ENCODE results near the gene IFIT5.
"Not testable (repeated sequence)": the region's sequence is repeated elsewhere in the genome, so short reads cannot be mapped to it uniquely, and the experiment has no call there.

Gene IFIT5

GRCh38 chr10:89395141-89395540 is 19.2 kb upstream of the IFIT5 start:
- no peak for DNase-seq

GRCh38 chr10:89398003-89398749 is 16.2 kb upstream of the IFIT5 start:
- DNase-seq, result no peak

GRCh38 chr10:89399956-89400355 is 14.4 kb upstream of the IFIT5 start:
- DNase-seq, result no peak

GRCh38 chr10:89403043-89403442 is 11.3 kb upstream of the IFIT5 start:
- DNase-seq, result no peak

- no peak for DNase-seq
These were observed 10.0 kb upstream of the IFIT5 start for GRCh38 chr10:89404104-89405047.

GRCh38 chr10:89406178-89406577 is 8.2 kb upstream of the IFIT5 start:
- DNase-seq, result not testable (repeated sequence)

- not testable (repeated sequence) for DNase-seq
These were observed 6.6 kb upstream of the IFIT5 start for GRCh38 chr10:89407792-89408191.

- not testable (repeated sequence) for DNase-seq
These were observed 5.1 kb upstream of the IFIT5 start for GRCh38 chr10:89409282-89409681.

- DNase-seq, result not testable (repeated sequence)
These were observed 3.8 kb upstream of the IFIT5 start for GRCh38 chr10:89410551-89410950.

GRCh38 chr10:89411135-89411534 is 3.2 kb upstream of the IFIT5 start:
- DNase-seq, result not testable (repeated sequence)

- DNase-seq, result not testable (repeated sequence)
These were observed 2.1 kb upstream of the IFIT5 start for GRCh38 chr10:89412276-89412675.

GRCh38 chr10:89413398-89413912 is 913 bp upstream of the IFIT5 start:
- no peak for DNase-seq

GRCh38 chr10:89414879-89415821 is 782 bp downstream of the IFIT5 start:
- DNase-seq, result no peak

GRCh38 chr10:89416465-89416864 is 2.1 kb downstream of the IFIT5 start:
- no peak for DNase-seq

GRCh38 chr10:89419548-89419947 is 5.2 kb downstream of the IFIT5 start:
- DNase-seq, result no peak

GRCh38 chr10:89421018-89421476 is 6.7 kb downstream of the IFIT5 start:
- no peak for DNase-seq

GRCh38 chr10:89425000-89425399 is 10.6 kb downstream of the IFIT5 start:
- no peak for DNase-seq

- DNase-seq, result peak; percentile 26
These were observed 12.0 kb downstream of the IFIT5 start for GRCh38 chr10:89426230-89426868.

GRCh38 chr10:89427629-89428028 is 13.3 kb downstream of the IFIT5 start:
- DNase-seq, result no peak

GRCh38 chr10:89428877-89429276 is 14.5 kb downstream of the IFIT5 start:
- DNase-seq, result no peak

GRCh38 chr10:89431977-89432376 is 17.6 kb downstream of the IFIT5 start:
- DNase-seq, result no peak

GRCh38 chr10:89438525-89438924 is 24.2 kb downstream of the IFIT5 start:
- DNase-seq, result no peak

Data from NCI-H1694 (cell line).